Ovary (tissue), 9 donors: Measurements from ENCODE around the gene GUK1. TPM values are rescaled to one million over a fixed set of nuclear protein-coding genes. Genes with fewer than 3 reads are reported as not detected.

Experiments used
- DNase-seq, 5 donors: peaks; one replicate each; pipeline ENCODE4 v3.0.0-alpha.2; 2019 to 2020
- H3K27ac ChIP-seq, 2 donors: fragments of 200-600 bp; one replicate each; pipeline versions ENCODE4 v1.5.1 to v1.8.0; 2019 to 2022
- H3K27me3 ChIP-seq: fragments of 200-600 bp; one replicate; pipeline ENCODE4 v1.8.0; 2022
- H3K36me3 ChIP-seq: fragments of 200-600 bp; sonication (generic); one replicate; pipeline ENCODE4 v1.5.1; 2019
- H3K4me1 ChIP-seq: one replicate; pipeline ENCODE4 v1.8.1; 2013; ENCODE audit warnings: mild to moderate bottlenecking, moderate library complexity; ENCODE audit not compliant: insufficient read depth
- H3K4me3 ChIP-seq: fragments of 200-600 bp; sonication (generic); one replicate; pipeline ENCODE4 v1.5.1; 2017
- H3K9me3 ChIP-seq, 2 donors: fragments of 200-600 bp in 1 of 2; sonication (generic) in 1 of 2; one replicate each; pipeline versions ENCODE4 v1.5.1 to v1.8.1; 2013 to 2019; ENCODE audit warnings: mild to moderate bottlenecking in 1 of 2, moderate library complexity in 1 of 2
- EP300 ChIP-seq: sonication (generic); formaldehyde crosslinking; IDR thresholded peaks from one replicate; pipeline ENCODE4 v1.6.1; 2017; ENCODE audit warnings: antibody characterized with exemption
- POLR2A ChIP-seq: fragments of 450-650 bp; IDR thresholded peaks from one replicate; pipeline ENCODE4 v1.6.1; 2017; ENCODE audit warnings: antibody characterized with exemption, mild to moderate bottlenecking, moderate library complexity
- WGBS, 3 donors: extraction: QIAGEN DNeasy Blood & Tissue Kit in 1 of 3; methylation state at CpG; one replicate each; pipeline versions ENCODE4 v1.1.5 to v1.1.7; 2013 to 2017; 5-methylcytosine and 5-hydroxymethylcytosine counted together
- intact Hi-C, 4 donors: fragments of 100-400 bp; cut with DNase I; formaldehyde crosslinking; loops; one replicate each; pipeline versions ENCODE4 v1.11.0 to v1.15.1; 2022 to 2023
- polyA plus RNA-seq, 2 donors: library from polyadenylated mRNA; stranded (reverse); fragments of 200-250 nt in 1 of 2; fragments of 350-450 nt in 1 of 2; fragmentation: Illumina TruSeq in 1 of 2; extraction: RNeasy Lipid Tissue Mini Kit (QIAGEN cat#74804) in 1 of 2; gene quantifications; one replicate each; pipeline ENCODE4 v1.2.3, GENCODE V29; 2013 to 2014
- total RNA-seq, 7 donors: library from RNA; depleted of rRNA in 2 of 7; stranded (reverse); fragments of >200 nt in 2 of 7; fragmentation: NEBNext Ultra II Directional in 3 of 7; extraction: Animal tissue kit (Norgen Biotek cat#: 25700) in 3 of 7; gene quantifications; one replicate each; pipeline versions ENCODE4 v1.1.0 to v1.2.4, GENCODE V29; 2016 to 2023
- TF ChIP-seq, protein P1 (sequence below), 3 donors: fragments of 450-650 bp in 2 of 3; fragments of 200-600 bp in 1 of 3; IDR thresholded peaks; one replicate each; pipeline versions ENCODE4 v1.5.1 to v1.8.0; 2016 to 2022; ENCODE audit warnings: antibody characterized with exemption in 3 of 3, mild to moderate bottlenecking in 1 of 3
- donor health status: DM: no; HTN: no; CAD: no; lungs with moderate emphysema.
- donor health status: DM: no; HTN: no; CAD: no.
- donor health status: Bipolar disorder and iron deficiency.
- donor health status: DM: yes; HTN: yes; CAD: no.
- donor health status: DM: no; HTN: no; CAD: no.
- donor health status: DM: yes; HTN: yes; CAD: no.

The GUK1 gene
- total and polyA plus RNA-seq, 9 donors: 17.7 to 256 (median 171) TPM

DNA sequence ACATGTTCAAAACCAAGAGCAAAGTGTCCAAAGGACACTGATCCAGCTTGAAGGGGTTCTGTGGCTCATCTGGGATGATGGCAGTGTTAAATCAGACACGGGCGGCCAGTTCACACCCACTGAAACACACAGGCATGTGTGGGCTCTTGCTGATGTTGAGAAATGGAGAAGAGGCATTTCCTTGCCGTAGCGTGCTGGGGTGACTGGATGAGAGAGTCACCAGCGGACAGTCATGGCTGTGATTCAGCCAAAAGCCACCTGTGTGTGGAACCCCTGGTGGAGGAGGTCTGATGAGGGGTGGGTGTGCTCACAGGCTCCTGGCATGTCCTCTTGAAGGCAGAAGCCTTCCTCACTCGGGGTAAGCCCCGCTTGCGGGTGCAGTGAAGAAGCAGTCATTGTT is 44.1 kb upstream of the GUK1 start:
- Histone ChIP-seq H3K27ac (no peak overlapping the region), H3K4me3 (no peak overlapping the region), H3K4me1 (no peaks in the 10 kb centered on the region), H3K27me3 (no peaks in the 10 kb centered on the region), H3K36me3 (no peaks in the 10 kb centered on the region), H3K9me3 (no peaks in the 10 kb centered on the region)
- TF ChIP-seq, protein P1, sequence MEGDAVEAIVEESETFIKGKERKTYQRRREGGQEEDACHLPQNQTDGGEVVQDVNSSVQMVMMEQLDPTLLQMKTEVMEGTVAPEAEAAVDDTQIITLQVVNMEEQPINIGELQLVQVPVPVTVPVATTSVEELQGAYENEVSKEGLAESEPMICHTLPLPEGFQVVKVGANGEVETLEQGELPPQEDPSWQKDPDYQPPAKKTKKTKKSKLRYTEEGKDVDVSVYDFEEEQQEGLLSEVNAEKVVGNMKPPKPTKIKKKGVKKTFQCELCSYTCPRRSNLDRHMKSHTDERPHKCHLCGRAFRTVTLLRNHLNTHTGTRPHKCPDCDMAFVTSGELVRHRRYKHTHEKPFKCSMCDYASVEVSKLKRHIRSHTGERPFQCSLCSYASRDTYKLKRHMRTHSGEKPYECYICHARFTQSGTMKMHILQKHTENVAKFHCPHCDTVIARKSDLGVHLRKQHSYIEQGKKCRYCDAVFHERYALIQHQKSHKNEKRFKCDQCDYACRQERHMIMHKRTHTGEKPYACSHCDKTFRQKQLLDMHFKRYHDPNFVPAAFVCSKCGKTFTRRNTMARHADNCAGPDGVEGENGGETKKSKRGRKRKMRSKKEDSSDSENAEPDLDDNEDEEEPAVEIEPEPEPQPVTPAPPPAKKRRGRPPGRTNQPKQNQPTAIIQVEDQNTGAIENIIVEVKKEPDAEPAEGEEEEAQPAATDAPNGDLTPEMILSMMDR (IDR thresholded peaks at IDR 0.05): no peak
- TF ChIP-seq EP300: no peak
- TF ChIP-seq POLR2A: no peak
- DNase-seq: peak in 1 of 5 donors; percentile 16
- 88 to 96% (median 91%) methylated on average over 8 of the region's 8 CpGs for WGBS, 3 donors
- intact Hi-C loops: no loop called here

DNA sequence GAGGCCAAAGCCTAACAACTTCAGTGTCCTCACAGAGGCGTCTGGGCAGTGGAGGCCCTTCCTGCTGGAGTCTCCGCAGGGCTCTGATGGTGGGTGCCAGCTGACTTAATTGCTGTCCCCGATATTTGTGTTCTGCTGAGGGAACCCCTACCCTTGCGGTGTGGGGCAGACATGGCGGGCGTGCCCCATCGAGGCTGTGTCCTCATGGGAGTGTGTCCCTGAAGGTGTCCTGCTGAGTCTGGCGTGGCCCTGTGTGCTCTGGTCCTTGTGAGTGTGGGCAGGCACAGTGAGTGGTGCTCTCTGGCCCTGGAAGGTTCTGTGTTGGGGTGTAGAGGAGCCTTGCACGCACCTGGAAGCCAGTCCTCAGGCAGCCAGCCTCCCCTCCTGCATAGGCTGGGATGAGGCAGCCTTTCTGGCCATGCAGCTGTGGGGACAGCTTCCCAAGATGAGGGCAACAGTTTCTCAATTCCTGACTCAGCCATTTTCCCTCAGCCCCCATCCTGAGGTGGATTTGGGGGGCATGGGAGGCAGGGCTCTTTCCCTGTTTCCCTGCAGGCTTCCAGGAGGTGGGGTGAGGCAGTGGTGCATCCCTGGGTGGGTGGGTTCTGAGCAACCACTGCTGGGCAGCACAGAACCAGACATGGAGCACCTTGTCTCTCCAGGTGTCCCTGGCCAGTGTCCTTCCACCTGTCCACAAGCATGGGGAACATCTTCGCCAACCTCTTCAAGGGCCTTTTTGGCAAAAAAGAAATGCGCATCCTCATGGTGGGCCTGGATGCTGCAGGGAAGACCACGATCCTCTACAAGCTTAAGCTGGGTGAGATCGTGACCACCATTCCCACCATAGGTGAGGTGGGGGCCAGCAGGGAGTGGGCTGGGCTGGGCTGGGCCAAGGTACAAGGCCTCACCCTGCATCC is 43.4 kb upstream of the GUK1 start:
- Histone ChIP-seq H3K27me3 (no peaks in the 10 kb centered on the region), H3K36me3 (no peaks in the 10 kb centered on the region), H3K4me1 (no peaks in the 10 kb centered on the region), H3K4me3 (no peak overlapping the region), H3K9me3 (no peaks in the 10 kb centered on the region), H3K27ac (no peak overlapping the region)
- TF ChIP-seq, protein P1 (IDR thresholded peaks at IDR 0.05): no peak
- TF ChIP-seq POLR2A (no peak), EP300 (no peak)
- WGBS, 3 donors: 91 to 94% (median 92%) methylated on average over 12 to 13 of the region's 13 CpGs
- intact Hi-C loops: no loop called here
- peak in 1 of 5 donors; percentile 13 for DNase-seq

DNA sequence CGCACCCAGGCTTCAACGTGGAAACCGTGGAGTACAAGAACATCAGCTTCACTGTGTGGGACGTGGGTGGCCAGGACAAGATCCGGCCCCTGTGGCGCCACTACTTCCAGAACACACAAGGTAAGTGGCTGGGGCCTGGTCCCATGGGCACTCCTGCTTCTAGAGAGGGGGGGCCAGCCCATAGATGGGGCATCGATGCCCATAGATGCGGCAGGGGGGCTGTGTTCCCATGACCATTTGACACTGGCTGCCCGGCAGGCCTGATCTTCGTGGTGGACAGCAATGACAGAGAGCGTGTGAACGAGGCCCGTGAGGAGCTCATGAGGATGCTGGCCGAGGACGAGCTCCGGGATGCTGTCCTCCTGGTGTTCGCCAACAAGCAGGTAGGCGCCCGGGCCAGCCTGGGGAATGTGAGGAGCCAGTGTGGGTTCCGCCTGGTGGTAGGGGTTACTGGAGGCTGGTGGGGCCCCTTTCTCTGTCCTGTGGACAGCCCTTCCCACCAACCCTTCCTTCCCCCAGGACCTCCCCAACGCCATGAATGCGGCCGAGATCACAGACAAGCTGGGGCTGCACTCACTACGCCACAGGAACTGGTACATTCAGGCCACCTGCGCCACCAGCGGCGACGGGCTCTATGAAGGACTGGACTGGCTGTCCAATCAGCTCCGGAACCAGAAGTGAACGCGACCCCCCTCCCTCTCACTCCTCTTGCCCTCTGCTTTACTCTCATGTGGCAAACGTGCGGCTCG is 42.6 kb upstream of the GUK1 start:
- no peaks in the 10 kb centered on the region for H3K36me3 ChIP-seq
- no peaks in the 10 kb centered on the region for H3K9me3 ChIP-seq
- no peak for TF ChIP-seq POLR2A
- TF ChIP-seq, protein P1 (IDR thresholded peaks at IDR 0.05): no peak
- TF ChIP-seq EP300: no peak
- no peak overlapping the region for H3K27ac ChIP-seq
- peak in 2 of 5 donors; percentile 22 to 23 for DNase-seq
- H3K4me3 ChIP-seq: no peak overlapping the region
- intact Hi-C loops: no loop called here
- no peaks in the 10 kb centered on the region for H3K27me3 ChIP-seq
- 83 to 90% (median 84%) methylated on average over 34 of the region's 34 CpGs for WGBS, 3 donors
- peaks cover 2% of the 10 kb centered on the region for H3K4me1 ChIP-seq

DNA sequence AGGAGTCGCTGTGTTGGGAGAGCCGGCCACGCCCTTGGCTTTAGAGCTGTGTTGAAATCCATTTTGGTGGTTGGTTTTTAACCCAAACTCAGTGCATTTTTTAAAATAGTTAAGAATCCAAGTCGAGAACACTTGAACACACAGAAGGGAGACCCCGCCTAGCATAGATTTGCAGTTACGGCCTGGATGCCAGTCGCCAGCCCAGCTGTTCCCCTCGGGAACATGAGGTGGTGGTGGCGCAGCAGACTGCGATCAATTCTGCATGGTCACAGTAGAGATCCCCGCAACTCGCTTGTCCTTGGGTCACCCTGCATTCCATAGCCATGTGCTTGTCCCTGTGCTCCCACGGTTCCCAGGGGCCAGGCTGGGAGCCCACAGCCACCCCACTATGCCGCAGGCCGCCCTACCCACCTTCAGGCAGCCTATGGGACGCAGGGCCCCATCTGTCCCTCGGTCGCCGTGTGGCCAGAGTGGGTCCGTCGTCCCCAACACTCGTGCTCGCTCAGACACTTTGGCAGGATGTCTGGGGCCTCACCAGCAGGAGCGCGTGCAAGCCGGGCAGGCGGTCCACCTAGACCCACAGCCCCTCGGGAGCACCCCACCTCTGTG is 41.7 kb upstream of the GUK1 start:
- no peak overlapping the region for H3K4me3 ChIP-seq
- H3K36me3 ChIP-seq: no peaks in the 10 kb centered on the region
- no peaks in the 10 kb centered on the region for H3K27me3 ChIP-seq
- no peak overlapping the region for H3K27ac ChIP-seq
- no peak for TF ChIP-seq EP300
- TF ChIP-seq, protein P1 (IDR thresholded peaks at IDR 0.05): no peak
- TF ChIP-seq POLR2A: no peak
- intact Hi-C loops: no loop called here
- peaks cover 2% of the 10 kb centered on the region for H3K4me1 ChIP-seq
- H3K9me3 ChIP-seq: no peaks in the 10 kb centered on the region
- 83 to 89% (median 83%) methylated on average over 28 of the region's 28 CpGs for WGBS, 3 donors
- peak in 1 of 5 donors; percentile 28 for DNase-seq
